ENCODE data around the gene BMPER. TPM values are rescaled to one million over a fixed set of nuclear protein-coding genes. Genes with fewer than 3 reads are reported as not detected.
A peak's percentile ranks its signal among the peaks of the same experiment; 100 is the strongest.

Gene BMPER
- total and polyA plus RNA-seq, 8 donors: 0.14 to 1.6 (median 0.46) TPM

- H3K36me3 ChIP-seq: no peaks in the 10 kb centered on the region
- H3K4me1 ChIP-seq: no peaks in the 10 kb centered on the region
- no peak for TF ChIP-seq CTCF (IDR thresholded peaks at IDR 0.05)
- no peak overlapping the region for H3K4me3 ChIP-seq
- FAIRE-seq (no peak), DNase-seq (no peak), ATAC-seq (no peak)
- WGBS, 2 donors: 61 to 71% methylated on average over 5 of the region's 5 CpGs
- intact Hi-C loops (cut with DNase I): no loop called here
- H3K27ac ChIP-seq: no peak overlapping the region
- H3K9me3 ChIP-seq: no peaks in the 10 kb centered on the region
- H3K27me3 ChIP-seq: no peaks in the 10 kb centered on the region
These were observed 223.4 kb downstream of the BMPER start for GRCh38 chr7:34128762-34129161.

- no peak overlapping the region for H3K27ac ChIP-seq
- H3K27me3 ChIP-seq: no peaks in the 10 kb centered on the region
- no peaks in the 10 kb centered on the region for H3K4me1 ChIP-seq
- 52 to 61% methylated on average over 5 of the region's 5 CpGs for WGBS, 2 donors
- no peaks in the 10 kb centered on the region for H3K36me3 ChIP-seq
- intact Hi-C loops (cut with DNase I): no loop called here
- H3K9me3 ChIP-seq: no peaks in the 10 kb centered on the region
- H3K4me3 ChIP-seq: no peak overlapping the region
- TF ChIP-seq CTCF (IDR thresholded peaks at IDR 0.05): no peak
- no peak for DNase-seq
- no peak for ATAC-seq
- FAIRE-seq: no peak
These were observed 225.4 kb downstream of the BMPER start for GRCh38 chr7:34130558-34131295.

- intact Hi-C loops (cut with DNase I): no loop called here
- TF ChIP-seq CTCF (IDR thresholded peaks at IDR 0.05): no peak
- ATAC-seq: no peak
- Histone ChIP-seq H3K27ac (no peak overlapping the region), H3K4me3 (no peak overlapping the region), H3K27me3 (no peaks in the 10 kb centered on the region), H3K36me3 (no peaks in the 10 kb centered on the region), H3K9me3 (no peaks in the 10 kb centered on the region), H3K4me1 (no peaks in the 10 kb centered on the region)
- no peak for DNase-seq
- WGBS, 2 donors: 61 to 71% methylated on average over 9 of the region's 9 CpGs
- FAIRE-seq: no peak
These were observed 226.0 kb downstream of the BMPER start for GRCh38 chr7:34131371-34131770.

- Histone ChIP-seq H3K27ac (no peak overlapping the region), H3K4me3 (no peak overlapping the region), H3K27me3 (no peaks in the 10 kb centered on the region), H3K36me3 (no peaks in the 10 kb centered on the region), H3K4me1 (no peaks in the 10 kb centered on the region), H3K9me3 (no peaks in the 10 kb centered on the region)
- intact Hi-C loops (cut with DNase I): no loop called here
- no peak for TF ChIP-seq CTCF (IDR thresholded peaks at IDR 0.05)
- 61 to 75% methylated on average over 8 of the region's 8 CpGs for WGBS, 2 donors
- FAIRE-seq (no peak), DNase-seq (no peak), ATAC-seq (peak in 1 of 4 donors; percentile 27)
These were observed 228.1 kb downstream of the BMPER start for GRCh38 chr7:34133356-34133982.
